ENCODE results near the gene PRSS1. TPM values are rescaled to one million over a fixed set of nuclear protein-coding genes. Genes with fewer than 3 reads are reported as not detected.

Gene PRSS1
- total and polyA plus RNA-seq, 2 donors (not counting 1 experiment from before 2014, with no cell fraction given) = not detected

- Histone ChIP-seq H3K27ac (ENCODE audit: low read length in 2 of 2) (peak overlapping the region; percentile 94 to 99), H3K4me3 (ENCODE audit: control extremely low read depth in 1 of 5, extremely low read depth in 1 of 5, insufficient read depth in 1 of 5, low read depth in 2 of 5, low read length in 4 of 5) (peak overlapping the region; percentile 57 to 93 (median 90)), H3K9me3 (ENCODE audit: control extremely low read depth in 1 of 3, control insufficient read depth in 2 of 3, insufficient read depth in 1 of 3, low read length in 2 of 3) (no peaks in the 10 kb centered on the region), H3K4me2 (replicated peaks; ENCODE audit: low read depth, low read length, poor library complexity, severe bottlenecking) (peak overlapping the region; percentile 83), H3K36me3 (replicated peaks in 1 of 2; ENCODE audit: control extremely low read depth in 1 of 2, control insufficient read depth in 1 of 2, extremely low read depth in 1 of 2, insufficient read depth in 2 of 2, low read length in 1 of 2) (peaks cover 3 to 34% of the 10 kb centered on the region in 2 experiments), H3K79me2 (ENCODE audit: control insufficient read depth, insufficient read depth, low read length) (peaks cover 60% of the 10 kb centered on the region), H2AFZ (ENCODE audit: insufficient read depth, low read depth, low read length, poor library complexity, severe bottlenecking) (peak overlapping the region; percentile 71), H4K20me1 (ENCODE audit: control insufficient read depth, insufficient read depth, low read length, poor library complexity, severe bottlenecking) (no peaks in the 10 kb centered on the region), H3K27me3 (replicated peaks in 1 of 4; ENCODE audit: control extremely low read depth in 1 of 4, control insufficient read depth in 3 of 4, insufficient read depth in 4 of 4, low read length in 3 of 4) (no peaks in the 10 kb centered on the region), H3K4me1 (ENCODE audit: control insufficient read depth in 2 of 2, insufficient read depth in 2 of 2, low read length in 2 of 2) (peaks cover 50 to 64% of the 10 kb centered on the region in 2 donors), H3K9ac (ENCODE audit: low read length) (peak overlapping the region; percentile 91)
- ATAC-seq (ENCODE audit: low read depth) (peak; percentile 11), DNase-seq (no peak)
- WGBS (ENCODE audit: insufficient coverage) = 42% methylated on average over 3 of the region's 11 CpGs
- peak overlapping the region; percentile 100 for H3K4me3 Mint-ChIP-seq
- TF ChIP-seq EZH2 (IDR thresholded peaks at IDR 0.05; ENCODE audit: borderline replicate concordance, insufficient read depth, low read depth, low read length, poor library complexity, severe bottlenecking) (no peak), CTCF (IDR thresholded peaks at IDR 0.05) (no peak)
- peak overlapping the region; percentile 100 for H3K27ac Mint-ChIP-seq
- CTCF ChIA-PET = interaction anchor here (0.7 to 32.8 kb wide), 7 partner anchors 10 to 205 kb away, joined by 3 to 1138 read pairs (median 9); partner anchors contain the start of genes EPHB6 and PRSS2
- H3K4me1 Mint-ChIP-seq = peaks cover 82% of the 10 kb centered on the region
- no peaks in the 10 kb centered on the region for H3K27me3 Mint-ChIP-seq
- H3K9me3 Mint-ChIP-seq (ENCODE audit: insufficient read depth) = no peaks in the 10 kb centered on the region
- intact Hi-C loops (cut with micrococcal nuclease) = loop anchor here (1.0 kb wide), 1 partner anchor 10 kb away; no protein-coding TSS in a partner anchor
- POLR2A ChIA-PET = interaction anchor here (0.7 to 18.8 kb wide), 6 partner anchors 8 to 465 kb away, joined by 3 to 961 read pairs (median 31); partner anchors contain the start of genes EPHB6 and GSTK1
Observed at GRCh38 chr7:142798451-142799436, 49.5 kb downstream of the PRSS1 start.

All from B cell (primary cell).